ENCODE measurements around the gene ANKRD60.

Gene ANKRD60

GRCh38 chr20:58231683-58232082, 3.2 kb upstream of the ANKRD60 start:
- no peak for TF ChIP-seq CTCF (IDR thresholded peaks at IDR 0.05; ENCODE audit: borderline replicate concordance, insufficient read depth, low read depth, low read length)
- no peak overlapping the region for H3K4me3 ChIP-seq (ENCODE audit: low read depth, low read length)

GRCh38 chr20:58229198-58229798, 845 bp upstream of the ANKRD60 start:
- H3K4me3 ChIP-seq (ENCODE audit: low read depth, low read length), result no peak overlapping the region
- no peak for TF ChIP-seq CTCF (IDR thresholded peaks at IDR 0.05; ENCODE audit: borderline replicate concordance, insufficient read depth, low read depth, low read length)

GRCh38 chr20:58228103-58228483, 360 bp downstream of the ANKRD60 start:
- no peak for TF ChIP-seq CTCF (IDR thresholded peaks at IDR 0.05; ENCODE audit: borderline replicate concordance, insufficient read depth, low read depth, low read length)
- H3K4me3 ChIP-seq (ENCODE audit: low read depth, low read length), result no peak overlapping the region

- no peak overlapping the region for H3K4me3 ChIP-seq (ENCODE audit: low read depth, low read length)
- no peak for TF ChIP-seq CTCF (IDR thresholded peaks at IDR 0.05; ENCODE audit: borderline replicate concordance, insufficient read depth, low read depth, low read length)
These were observed 906 bp downstream of the ANKRD60 start for GRCh38 chr20:58227391-58228102.

- no peak overlapping the region for H3K4me3 ChIP-seq (ENCODE audit: low read depth, low read length)
- no peak for TF ChIP-seq CTCF (IDR thresholded peaks at IDR 0.05; ENCODE audit: borderline replicate concordance, insufficient read depth, low read depth, low read length)
These were observed 2.8 kb downstream of the ANKRD60 start for GRCh38 chr20:58225452-58226200.

- no peak for TF ChIP-seq CTCF (IDR thresholded peaks at IDR 0.05; ENCODE audit: borderline replicate concordance, insufficient read depth, low read depth, low read length)
- no peak overlapping the region for H3K4me3 ChIP-seq (ENCODE audit: low read depth, low read length)
These were observed 3.5 kb downstream of the ANKRD60 start for GRCh38 chr20:58224974-58225373.
